ENCODE results near the gene C12orf42.

The C12orf42 gene

GRCh38 chr12:103518899-103519298 lies 23.1 kb upstream of the C12orf42 start:
- H3K9ac ChIP-seq (ENCODE audit: low read depth, low read length): no peak overlapping the region
- TF ChIP-seq CTCF (IDR thresholded peaks at IDR 0.05; ENCODE audit: borderline replicate concordance, extremely low read depth, low read length, poor library complexity, severe bottlenecking) (no peak), EZH2 (IDR thresholded peaks at IDR 0.05; ENCODE audit: borderline replicate concordance, low read depth, low read length, severe bottlenecking) (no peak)
- H3K27me3 ChIP-seq (ENCODE audit: insufficient read depth, low read length, poor library complexity): peaks cover 3% of the 10 kb centered on the region
- no peaks in the 10 kb centered on the region for H3K36me3 ChIP-seq (ENCODE audit: insufficient read depth, low read length)
- no peak overlapping the region for H3K4me3 ChIP-seq (ENCODE audit: low read depth in 1 of 2, low read length in 2 of 2)
- no peak overlapping the region for H2AFZ ChIP-seq (ENCODE audit: low read depth, low read length)
- no peaks in the 10 kb centered on the region for H3K4me1 ChIP-seq (ENCODE audit: insufficient read depth, low read length)
- H4K20me1 ChIP-seq (ENCODE audit: insufficient read depth, low read length): no peaks in the 10 kb centered on the region
- H3K9me3 ChIP-seq (ENCODE audit: insufficient read depth, low read length, severe bottlenecking): no peaks in the 10 kb centered on the region
- DNase-seq (no peak), ATAC-seq (ENCODE audit: insufficient read depth, low read depth) (no peak)
- H3K4me2 ChIP-seq (ENCODE audit: insufficient read depth, low read length): no peak overlapping the region
- H3K79me2 ChIP-seq (ENCODE audit: insufficient read depth, low read length): no peaks in the 10 kb centered on the region
- no peak overlapping the region for H3K27ac ChIP-seq (ENCODE audit: low read length)

- DNase-seq: no peak
- H3K36me3 ChIP-seq (ENCODE audit: insufficient read depth, low read length): no peaks in the 10 kb centered on the region
- TF ChIP-seq CTCF (IDR thresholded peaks at IDR 0.05; ENCODE audit: borderline replicate concordance, extremely low read depth, low read length, poor library complexity, severe bottlenecking) (no peak), EZH2 (IDR thresholded peaks at IDR 0.05; ENCODE audit: borderline replicate concordance, low read depth, low read length, severe bottlenecking) (no peak)
- H3K9ac ChIP-seq (ENCODE audit: low read depth, low read length): no peak overlapping the region
- H3K4me3 ChIP-seq (ENCODE audit: low read depth in 1 of 2, low read length in 2 of 2): no peak overlapping the region
- H3K27ac ChIP-seq (ENCODE audit: low read length): no peak overlapping the region
- ATAC-seq (ENCODE audit: insufficient read depth, low read depth): no peak
- no peaks in the 10 kb centered on the region for H3K79me2 ChIP-seq (ENCODE audit: insufficient read depth, low read length)
- no peaks in the 10 kb centered on the region for H4K20me1 ChIP-seq (ENCODE audit: insufficient read depth, low read length)
- H3K4me1 ChIP-seq (ENCODE audit: insufficient read depth, low read length): no peaks in the 10 kb centered on the region
- no peaks in the 10 kb centered on the region for H3K9me3 ChIP-seq (ENCODE audit: insufficient read depth, low read length, severe bottlenecking)
- H3K27me3 ChIP-seq (ENCODE audit: insufficient read depth, low read length, poor library complexity): peaks cover 3% of the 10 kb centered on the region
- no peak overlapping the region for H3K4me2 ChIP-seq (ENCODE audit: insufficient read depth, low read length)
- no peak overlapping the region for H2AFZ ChIP-seq (ENCODE audit: low read depth, low read length)
Observed at GRCh38 chr12:103517161-103517560, 21.4 kb upstream of the C12orf42 start.

DNA sequence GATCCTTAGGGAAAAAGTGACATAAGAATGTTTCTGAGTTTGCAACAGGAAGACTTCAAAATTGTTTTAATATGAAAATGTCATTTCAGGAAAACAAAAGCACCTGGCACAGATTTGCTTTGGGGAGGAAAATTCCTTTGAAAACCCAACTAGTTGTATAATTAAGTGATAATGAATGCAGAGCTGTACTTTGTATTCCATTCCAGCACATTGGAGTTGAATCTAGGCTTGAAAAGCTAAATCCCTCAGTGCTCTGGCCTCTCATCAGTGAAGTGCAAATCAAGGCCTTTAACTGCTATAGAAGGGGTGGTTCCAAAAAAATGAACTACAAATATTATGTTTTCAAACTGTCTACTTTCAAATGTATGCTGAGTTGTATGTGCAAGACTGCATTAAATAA lies 19.6 kb upstream of the C12orf42 start:
- no peaks in the 10 kb centered on the region for H3K9me3 ChIP-seq (ENCODE audit: insufficient read depth, low read length, severe bottlenecking)
- TF ChIP-seq CTCF (IDR thresholded peaks at IDR 0.05; ENCODE audit: borderline replicate concordance, extremely low read depth, low read length, poor library complexity, severe bottlenecking): no peak
- TF ChIP-seq EZH2 (IDR thresholded peaks at IDR 0.05; ENCODE audit: borderline replicate concordance, low read depth, low read length, severe bottlenecking): no peak
- H3K4me1 ChIP-seq (ENCODE audit: insufficient read depth, low read length): no peaks in the 10 kb centered on the region
- H3K9ac ChIP-seq (ENCODE audit: low read depth, low read length): no peak overlapping the region
- H3K36me3 ChIP-seq (ENCODE audit: insufficient read depth, low read length): no peaks in the 10 kb centered on the region
- H3K4me3 ChIP-seq (ENCODE audit: low read depth in 1 of 2, low read length in 2 of 2): no peak overlapping the region
- peaks cover 3% of the 10 kb centered on the region for H3K27me3 ChIP-seq (ENCODE audit: insufficient read depth, low read length, poor library complexity)
- no peak overlapping the region for H3K4me2 ChIP-seq (ENCODE audit: insufficient read depth, low read length)
- H3K79me2 ChIP-seq (ENCODE audit: insufficient read depth, low read length): no peaks in the 10 kb centered on the region
- no peak overlapping the region for H3K27ac ChIP-seq (ENCODE audit: low read length)
- H4K20me1 ChIP-seq (ENCODE audit: insufficient read depth, low read length): no peaks in the 10 kb centered on the region
- ATAC-seq (ENCODE audit: insufficient read depth, low read depth) (no peak), DNase-seq (no peak)
- no peak overlapping the region for H2AFZ ChIP-seq (ENCODE audit: low read depth, low read length)

DNA sequence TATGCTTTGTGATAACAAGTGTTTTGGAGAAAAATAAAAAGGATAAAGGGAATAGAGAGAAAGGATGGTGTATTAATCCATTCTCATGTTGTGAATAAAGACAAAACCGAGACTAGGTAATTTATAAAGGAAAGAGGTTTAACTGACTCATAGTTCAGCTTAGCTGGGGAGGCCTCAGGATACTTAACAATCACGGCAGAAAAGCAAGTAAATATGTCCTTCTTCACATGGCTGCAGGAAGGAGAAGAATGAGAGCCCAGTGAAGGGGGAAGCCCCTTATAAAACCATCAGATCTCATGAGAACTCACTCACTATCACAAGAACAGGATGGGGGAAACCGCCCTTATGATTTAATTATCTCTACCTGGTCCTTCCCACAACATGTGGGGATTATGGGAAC lies 18.1 kb upstream of the C12orf42 start:
- Histone ChIP-seq H3K4me1 (ENCODE audit: insufficient read depth, low read length) (no peaks in the 10 kb centered on the region), H3K4me2 (ENCODE audit: insufficient read depth, low read length) (no peak overlapping the region), H4K20me1 (ENCODE audit: insufficient read depth, low read length) (no peaks in the 10 kb centered on the region), H3K9me3 (ENCODE audit: insufficient read depth, low read length, severe bottlenecking) (no peaks in the 10 kb centered on the region), H3K36me3 (ENCODE audit: insufficient read depth, low read length) (no peaks in the 10 kb centered on the region), H3K9ac (ENCODE audit: low read depth, low read length) (no peak overlapping the region), H3K27me3 (ENCODE audit: insufficient read depth, low read length, poor library complexity) (peaks cover 3% of the 10 kb centered on the region), H3K79me2 (ENCODE audit: insufficient read depth, low read length) (no peaks in the 10 kb centered on the region), H3K27ac (ENCODE audit: low read length) (no peak overlapping the region), H3K4me3 (ENCODE audit: low read depth in 1 of 2, low read length in 2 of 2) (no peak overlapping the region), H2AFZ (ENCODE audit: low read depth, low read length) (no peak overlapping the region)
- TF ChIP-seq EZH2 (IDR thresholded peaks at IDR 0.05; ENCODE audit: borderline replicate concordance, low read depth, low read length, severe bottlenecking): no peak
- no peak for TF ChIP-seq CTCF (IDR thresholded peaks at IDR 0.05; ENCODE audit: borderline replicate concordance, extremely low read depth, low read length, poor library complexity, severe bottlenecking)
- DNase-seq (no peak), ATAC-seq (ENCODE audit: insufficient read depth, low read depth) (no peak)
